GM18520 (cell line): ENCODE measurements around the gene ACAP3.

Source experiments
- ATAC-seq: cut with Tn5 transposase; IDR thresholded peaks from one replicate; pipeline ENCODE4 v1.9.1; 2021; ENCODE audit not compliant: unreplicated experiment

The ACAP3 gene

DNA sequence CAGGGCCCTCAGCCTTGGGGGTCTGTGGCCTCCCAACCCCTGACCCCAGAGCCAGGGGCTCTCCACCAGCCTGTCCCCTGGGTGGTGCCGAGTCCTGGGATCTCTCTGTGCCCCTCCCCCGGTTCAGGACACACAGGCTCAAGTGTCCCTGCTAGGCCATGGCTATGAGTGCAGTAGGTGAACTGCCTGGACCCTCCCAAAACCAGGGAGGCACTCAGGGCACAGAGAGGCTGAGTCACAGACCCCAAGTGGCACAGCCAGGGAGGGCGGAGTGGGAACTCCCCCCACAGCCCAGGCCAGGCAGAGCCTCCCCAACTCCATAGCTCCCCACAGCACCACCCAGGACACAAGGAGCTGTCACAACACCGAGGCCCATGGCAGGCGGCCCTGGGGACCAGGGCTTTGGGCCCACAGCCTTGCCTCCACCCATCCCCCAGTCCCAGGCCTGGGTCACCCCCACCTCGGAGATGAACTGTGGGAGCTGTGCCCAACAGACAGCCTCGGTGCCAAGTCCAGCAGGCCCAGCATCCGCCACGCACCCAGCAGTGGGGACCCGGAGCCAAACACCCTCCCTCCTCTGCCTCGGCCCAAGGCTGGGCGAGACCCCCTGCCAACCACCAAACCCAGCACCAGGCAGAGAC lies 38.2 kb upstream of the ACAP3 start:
- no peak for ATAC-seq

GRCh38 chr1:1345384-1345783 lies 37.7 kb upstream of the ACAP3 start:
- no peak for ATAC-seq

GRCh38 chr1:1344655-1345361 lies 37.1 kb upstream of the ACAP3 start:
- no peak for ATAC-seq

DNA sequence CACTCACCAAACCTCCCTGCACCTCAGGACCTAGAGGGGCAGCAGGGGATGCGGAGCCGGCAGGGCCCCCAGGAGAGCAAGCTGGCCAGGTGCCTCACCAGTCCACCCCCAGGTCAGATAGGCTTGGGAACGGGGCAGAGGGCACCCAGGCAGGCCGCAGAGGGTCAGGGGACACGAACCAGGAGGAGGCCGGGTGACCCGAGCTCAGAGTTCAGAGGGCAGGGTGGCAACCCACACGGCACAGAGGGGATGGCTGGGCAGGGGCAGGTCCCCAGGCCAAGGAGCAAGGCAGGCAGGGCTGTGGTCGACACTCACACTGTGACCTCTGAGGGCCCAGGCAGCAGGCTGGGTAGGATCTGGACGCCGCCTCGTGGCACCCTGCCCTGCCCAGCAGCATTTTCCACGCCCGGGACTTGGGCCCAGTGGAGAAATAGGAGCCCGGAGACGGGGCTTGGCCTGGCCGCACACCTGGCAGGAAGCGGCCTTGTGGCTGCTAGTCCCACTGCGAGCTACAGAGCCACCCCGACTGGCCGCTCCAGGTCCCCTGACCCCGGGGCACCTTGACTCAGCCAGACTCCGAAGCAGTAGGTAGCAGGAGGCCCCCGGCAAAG lies 36.2 kb upstream of the ACAP3 start:
- ATAC-seq, result no peak

- no peak for ATAC-seq
Measured at GRCh38 chr1:1342584-1343115, 34.9 kb upstream of the ACAP3 start.

- no peak for ATAC-seq
Measured at GRCh38 chr1:1342061-1342562, 34.4 kb upstream of the ACAP3 start.

- ATAC-seq, result no peak
Measured at GRCh38 chr1:1341549-1342021, 33.9 kb upstream of the ACAP3 start.

DNA sequence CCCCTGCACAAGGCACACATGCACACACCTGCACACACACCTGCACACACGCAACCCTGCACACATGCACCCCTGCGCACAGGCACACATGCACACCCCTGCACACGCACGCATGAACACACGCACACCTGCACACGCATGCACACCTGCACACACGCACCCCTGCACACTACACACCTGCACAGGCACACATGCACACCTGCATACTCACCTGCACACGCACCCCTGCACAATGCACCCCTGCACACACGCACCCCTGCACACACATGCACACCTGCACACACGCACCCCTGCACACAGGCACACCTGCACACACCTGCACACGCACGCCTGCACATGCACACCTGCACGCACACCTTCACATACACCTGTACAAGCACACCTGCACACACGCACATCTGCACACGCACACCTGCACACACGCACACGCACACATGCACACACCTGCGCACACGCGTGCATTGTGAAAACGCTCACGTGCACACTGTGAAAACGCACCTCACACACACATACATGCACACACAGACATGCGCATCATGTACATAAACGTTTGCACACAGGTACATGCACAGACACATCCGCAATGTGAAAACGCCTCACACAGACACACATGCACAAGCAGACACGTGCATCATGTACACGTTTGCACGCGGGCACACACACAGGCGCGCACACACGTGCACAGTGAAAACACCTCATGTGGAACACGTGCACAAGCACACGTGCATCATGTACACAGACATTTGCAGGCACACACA lies 33.2 kb upstream of the ACAP3 start:
- ATAC-seq, result no peak

GRCh38 chr1:1340185-1340584 lies 32.5 kb upstream of the ACAP3 start:
- ATAC-seq, result no peak

DNA sequence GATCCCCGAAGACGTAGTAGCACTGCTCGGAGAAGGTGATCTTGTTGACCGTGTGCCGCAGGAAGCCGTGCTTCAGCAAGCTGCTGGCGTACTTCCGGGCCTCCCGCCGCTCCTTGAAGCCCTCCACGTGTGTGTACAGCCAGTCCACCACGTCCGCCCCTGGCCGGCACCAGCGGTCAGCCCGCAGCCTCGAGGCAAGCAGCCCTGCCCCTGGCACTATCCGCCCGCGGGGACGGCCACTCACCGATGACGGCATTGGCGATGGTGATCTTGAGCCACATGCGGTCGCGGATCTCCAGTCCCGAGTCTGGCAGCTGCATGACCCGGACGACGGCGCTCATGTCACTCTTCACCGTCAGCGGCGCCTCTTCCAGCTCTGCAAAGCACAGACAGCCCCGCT lies 30.5 kb upstream of the ACAP3 start:
- ATAC-seq, result no peak

- ATAC-seq, result no peak
Measured at GRCh38 chr1:1337793-1338147, 30.0 kb upstream of the ACAP3 start.

DNA sequence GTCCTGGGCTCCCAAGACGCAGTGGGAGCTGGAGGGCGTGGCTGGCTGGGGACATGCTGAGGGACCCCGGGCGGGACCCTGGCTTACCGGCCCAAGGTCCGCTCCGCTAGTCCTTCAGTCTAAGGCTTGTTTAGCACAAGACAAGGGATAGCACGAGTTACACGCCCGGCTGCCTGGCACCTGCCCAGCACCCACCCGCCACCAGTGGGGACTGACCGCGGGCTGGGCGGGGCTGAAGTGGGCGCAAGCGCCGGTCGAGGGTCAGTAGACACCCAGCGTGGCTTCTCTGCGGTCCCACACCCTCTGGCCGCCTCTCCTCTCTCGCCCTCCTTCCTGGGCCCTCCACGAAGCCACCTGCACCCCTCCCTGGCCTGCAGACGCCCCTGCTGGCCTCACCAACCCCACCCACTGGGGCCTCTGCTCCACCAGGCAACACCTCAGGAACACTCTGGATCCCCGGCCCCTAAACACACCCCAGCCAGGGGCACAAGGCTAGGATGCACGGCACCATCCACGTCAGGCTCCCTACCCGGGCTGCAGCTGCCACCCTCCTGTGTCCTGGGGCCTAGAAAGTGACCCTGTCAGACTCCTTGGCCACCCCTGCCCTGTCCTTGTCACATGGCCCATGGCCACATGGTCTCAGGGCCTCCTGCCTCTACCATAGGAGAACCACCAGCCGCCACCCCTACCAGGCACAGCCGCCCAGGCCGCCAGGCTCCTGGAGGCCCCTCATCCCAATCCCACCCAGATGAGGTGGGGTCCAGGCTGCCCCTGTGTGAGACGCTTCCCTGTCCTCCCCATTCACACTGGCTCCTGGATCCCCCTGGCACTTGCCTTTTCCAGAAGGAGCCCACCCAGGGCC lies 29.4 kb upstream of the ACAP3 start:
- ATAC-seq, result no peak

DNA sequence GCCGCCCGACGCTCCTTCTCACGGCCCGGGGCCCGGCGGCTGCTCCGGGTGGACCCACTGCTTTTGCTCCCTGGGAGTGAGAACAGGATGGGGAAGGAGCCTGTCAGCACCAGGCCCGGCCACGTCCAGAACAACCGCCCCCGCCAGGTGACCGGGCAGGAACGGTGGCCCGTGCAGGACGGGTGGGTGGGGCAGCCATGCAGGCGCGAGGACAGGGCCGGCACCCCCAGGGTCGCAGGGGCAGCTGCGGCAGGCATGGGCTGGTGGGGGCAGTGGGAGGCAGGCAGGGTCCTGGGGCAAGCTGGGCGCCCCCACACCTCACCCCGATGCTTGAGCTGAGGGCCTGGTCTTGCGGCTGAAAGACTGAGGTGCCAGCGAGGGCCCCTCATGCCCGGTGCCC lies 28.7 kb upstream of the ACAP3 start:
- ATAC-seq, result no peak

GRCh38 chr1:1335792-1336248 lies 28.1 kb upstream of the ACAP3 start:
- no peak for ATAC-seq

- ATAC-seq, result no peak
Measured at GRCh38 chr1:1335283-1335682, 27.6 kb upstream of the ACAP3 start.

DNA sequence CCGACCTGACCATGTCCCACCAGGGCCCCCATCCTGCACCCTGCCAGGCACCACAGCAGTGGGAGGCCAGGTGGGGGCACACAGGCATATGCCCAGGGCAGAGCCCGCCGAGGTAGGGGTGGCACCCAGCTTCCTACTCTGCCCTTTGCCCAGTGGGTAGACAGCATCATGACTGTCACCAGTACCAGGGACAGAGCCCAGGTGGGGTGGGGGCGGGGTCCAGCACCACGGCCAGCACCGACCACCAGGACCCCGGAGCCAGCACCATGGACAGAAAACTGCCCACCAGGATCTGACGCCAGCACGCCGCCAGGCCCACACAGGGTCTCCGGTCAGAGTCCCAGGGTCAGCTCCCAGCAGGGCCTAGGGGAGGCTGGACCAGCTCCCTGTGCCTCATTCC lies 27.1 kb upstream of the ACAP3 start:
- no peak for ATAC-seq

GRCh38 chr1:1333551-1334241 lies 26.0 kb upstream of the ACAP3 start:
- no peak for ATAC-seq

GRCh38 chr1:1332774-1333480 lies 25.2 kb upstream of the ACAP3 start:
- ATAC-seq, result no peak
